ENCODE results near the gene IGSF8.
"Not testable (repeated sequence)": the region's sequence is repeated elsewhere in the genome, so short reads cannot be mapped to it uniquely, and the experiment has no call there.

IGSF8 gene

DNA sequence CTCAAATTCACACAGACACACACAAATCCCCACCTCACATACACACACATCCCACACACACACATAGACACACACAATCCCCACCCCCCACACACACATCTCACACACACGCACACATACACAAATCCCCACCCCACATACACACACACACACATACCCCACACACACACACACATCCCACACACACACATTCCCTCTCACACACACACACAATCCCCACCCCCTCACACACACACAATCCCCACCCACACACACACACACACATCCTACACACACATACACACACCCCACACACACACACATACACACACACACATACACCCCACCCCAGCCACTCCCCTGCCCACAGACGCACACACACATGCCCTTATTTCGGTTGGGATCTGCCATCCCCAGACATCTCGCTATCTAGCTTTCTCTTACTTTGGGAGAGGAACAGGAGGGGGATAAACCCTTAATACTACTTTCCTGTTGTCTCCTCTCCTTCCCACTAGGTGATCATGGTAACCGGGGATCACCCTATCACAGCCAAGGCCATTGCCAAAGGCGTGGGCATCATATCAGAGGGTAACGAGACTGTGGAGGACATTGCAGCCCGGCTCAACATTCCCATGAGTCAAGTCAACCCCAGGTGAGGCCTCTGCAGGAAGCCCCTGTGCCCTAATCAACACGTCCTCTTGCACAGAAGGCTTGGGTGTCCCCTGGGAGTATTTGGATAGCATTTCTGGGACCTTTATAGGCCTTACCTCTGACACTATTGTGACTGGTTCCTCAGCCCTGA, 35.8 kb upstream of the IGSF8 start:
- no peak for FAIRE-seq
- DNase-seq (ENCODE audit: insufficient read length), result no peak
- no peak for TF ChIP-seq TAF1 (IDR thresholded peaks at IDR 0.05; ENCODE audit: borderline replicate concordance, low read depth, low read length)
- TF ChIP-seq POLR2AphosphoS5 (IDR thresholded peaks at IDR 0.05; ENCODE audit: low read depth, low read length), result no peak
- TF ChIP-seq POLR2A (IDR thresholded peaks at IDR 0.05; ENCODE audit: low read depth, low read length), result no peak

- FAIRE-seq (no peak), DNase-seq (ENCODE audit: insufficient read length) (no peak)
- no peak for TF ChIP-seq POLR2AphosphoS5 (IDR thresholded peaks at IDR 0.05; ENCODE audit: low read depth, low read length)
- no peak for TF ChIP-seq TAF1 (IDR thresholded peaks at IDR 0.05; ENCODE audit: borderline replicate concordance, low read depth, low read length)
- no peak for TF ChIP-seq POLR2A (IDR thresholded peaks at IDR 0.05; ENCODE audit: low read depth, low read length)
These were observed 33.6 kb upstream of the IGSF8 start for GRCh38 chr1:160131803-160132565.

GRCh38 chr1:160130939-160131338, 32.5 kb upstream of the IGSF8 start:
- TF ChIP-seq POLR2A (IDR thresholded peaks at IDR 0.05; ENCODE audit: low read depth, low read length), result no peak
- TF ChIP-seq POLR2AphosphoS5 (IDR thresholded peaks at IDR 0.05; ENCODE audit: low read depth, low read length), result no peak
- TF ChIP-seq TAF1 (IDR thresholded peaks at IDR 0.05; ENCODE audit: borderline replicate concordance, low read depth, low read length), result no peak
- FAIRE-seq (no peak), DNase-seq (ENCODE audit: insufficient read length) (no peak)

GRCh38 chr1:160130486-160130885, 32.1 kb upstream of the IGSF8 start:
- FAIRE-seq (no peak), DNase-seq (ENCODE audit: insufficient read length) (no peak)
- TF ChIP-seq POLR2A (IDR thresholded peaks at IDR 0.05; ENCODE audit: low read depth, low read length) (no peak), TAF1 (IDR thresholded peaks at IDR 0.05; ENCODE audit: borderline replicate concordance, low read depth, low read length) (no peak), POLR2AphosphoS5 (IDR thresholded peaks at IDR 0.05; ENCODE audit: low read depth, low read length) (no peak)

- no peak for TF ChIP-seq POLR2AphosphoS5 (IDR thresholded peaks at IDR 0.05; ENCODE audit: low read depth, low read length)
- FAIRE-seq (no peak), DNase-seq (ENCODE audit: insufficient read length) (no peak)
These were observed 31.5 kb upstream of the IGSF8 start for GRCh38 chr1:160129966-160130365.

DNA sequence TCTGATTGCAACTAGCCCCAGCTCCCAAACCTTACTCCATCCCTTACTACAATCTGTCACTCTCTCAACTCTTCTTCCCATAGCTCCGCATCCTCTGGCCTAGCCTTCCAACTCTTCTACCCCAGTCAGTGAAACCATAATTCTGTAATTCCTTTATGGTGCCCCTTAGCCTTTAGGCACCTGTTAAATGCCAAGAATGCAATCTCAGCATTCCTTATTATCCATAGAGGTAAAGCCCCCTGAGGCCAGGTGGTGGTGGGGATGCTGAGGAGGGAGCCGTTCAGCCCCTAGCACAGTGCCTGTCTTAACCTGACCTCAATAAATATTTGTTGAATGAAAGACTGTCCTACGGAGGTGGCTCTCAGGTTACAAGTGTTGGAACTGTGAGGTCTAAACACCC, 31.1 kb upstream of the IGSF8 start:
- DNase-seq (ENCODE audit: insufficient read length) (no peak), FAIRE-seq (no peak)
- TF ChIP-seq POLR2A (IDR thresholded peaks at IDR 0.05; ENCODE audit: low read depth, low read length) (no peak), TAF1 (IDR thresholded peaks at IDR 0.05; ENCODE audit: borderline replicate concordance, low read depth, low read length) (no peak), POLR2AphosphoS5 (IDR thresholded peaks at IDR 0.05; ENCODE audit: low read depth, low read length) (no peak)

GRCh38 chr1:160129046-160129445, 30.6 kb upstream of the IGSF8 start:
- TF ChIP-seq POLR2AphosphoS5 (IDR thresholded peaks at IDR 0.05; ENCODE audit: low read depth, low read length) (no peak), POLR2A (IDR thresholded peaks at IDR 0.05; ENCODE audit: low read depth, low read length) (no peak), TAF1 (IDR thresholded peaks at IDR 0.05; ENCODE audit: borderline replicate concordance, low read depth, low read length) (no peak)
- no peak for DNase-seq (ENCODE audit: insufficient read length)
- FAIRE-seq, result no peak

GRCh38 chr1:160128636-160129035, 30.2 kb upstream of the IGSF8 start:
- DNase-seq (ENCODE audit: insufficient read length), result no peak
- no peak for FAIRE-seq
- TF ChIP-seq POLR2AphosphoS5 (IDR thresholded peaks at IDR 0.05; ENCODE audit: low read depth, low read length) (no peak), TAF1 (IDR thresholded peaks at IDR 0.05; ENCODE audit: borderline replicate concordance, low read depth, low read length) (no peak), POLR2A (IDR thresholded peaks at IDR 0.05; ENCODE audit: low read depth, low read length) (no peak)

DNA sequence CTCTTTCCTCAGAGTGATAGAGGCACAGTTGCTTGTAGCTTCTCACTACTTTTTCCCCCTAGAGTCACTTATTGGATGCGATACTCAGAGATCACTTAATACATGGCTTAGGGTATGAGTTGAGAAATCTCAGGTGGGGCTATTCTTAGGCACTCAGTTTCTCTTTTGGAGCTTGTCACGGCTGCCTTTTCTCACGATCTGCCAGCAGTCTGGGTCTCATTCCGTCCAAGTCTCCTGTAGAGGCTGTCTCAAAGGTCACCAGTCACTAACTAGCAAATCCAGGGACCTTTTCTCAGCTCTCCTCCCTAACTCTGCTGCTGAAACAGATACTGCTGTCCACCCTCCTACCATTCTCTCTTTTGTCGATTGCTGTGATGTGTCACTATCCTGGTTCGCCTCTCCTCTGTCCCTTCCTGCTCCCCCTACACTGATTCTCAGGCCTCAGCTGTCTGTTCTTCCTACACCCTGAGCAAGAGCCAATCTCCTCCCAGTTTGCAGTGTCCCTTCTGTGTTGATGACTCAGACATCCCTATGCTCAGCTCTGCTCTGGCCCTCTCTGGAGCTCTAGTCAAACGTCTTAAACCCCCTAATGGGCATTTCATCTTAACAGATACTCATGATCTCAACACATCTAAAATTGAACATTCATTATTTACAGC, 29.6 kb upstream of the IGSF8 start:
- TF ChIP-seq POLR2AphosphoS5 (IDR thresholded peaks at IDR 0.05; ENCODE audit: low read depth, low read length), result no peak
- TF ChIP-seq POLR2A (IDR thresholded peaks at IDR 0.05; ENCODE audit: low read depth, low read length), result no peak
- TF ChIP-seq TAF1 (IDR thresholded peaks at IDR 0.05; ENCODE audit: borderline replicate concordance, low read depth, low read length), result no peak
- FAIRE-seq (no peak), DNase-seq (ENCODE audit: insufficient read length) (no peak)

DNA sequence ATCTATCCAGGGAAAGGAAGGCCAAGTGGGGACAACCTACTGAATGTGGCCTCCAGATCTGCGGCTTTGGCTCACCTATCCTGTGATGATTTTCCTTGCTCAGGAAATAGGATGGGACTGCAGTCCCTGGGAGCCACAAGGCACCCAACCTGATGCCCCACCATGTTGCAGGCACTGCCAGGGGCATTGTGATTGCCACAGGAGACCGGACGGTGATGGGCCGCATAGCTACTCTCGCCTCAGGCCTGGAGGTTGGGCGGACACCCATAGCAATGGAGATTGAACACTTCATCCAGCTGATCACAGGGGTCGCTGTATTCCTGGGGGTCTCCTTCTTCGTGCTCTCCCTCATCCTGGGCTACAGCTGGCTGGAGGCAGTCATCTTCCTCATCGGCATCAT, 29.0 kb upstream of the IGSF8 start:
- no peak for FAIRE-seq
- TF ChIP-seq TAF1 (IDR thresholded peaks at IDR 0.05; ENCODE audit: borderline replicate concordance, low read depth, low read length), result no peak

GRCh38 chr1:160126342-160126741, 27.9 kb upstream of the IGSF8 start:
- DNase-seq (ENCODE audit: insufficient read length); FAIRE-seq: not testable (repeated sequence)

More for the DNA sequence above, 29.0 kb upstream of the IGSF8 start:
- DNase-seq (ENCODE audit: insufficient read length), result no peak

GRCh38 chr1:160125746-160126145, 27.3 kb upstream of the IGSF8 start:
- no peak for TF ChIP-seq TAF1 (IDR thresholded peaks at IDR 0.05; ENCODE audit: borderline replicate concordance, low read depth, low read length)
- TF ChIP-seq POLR2AphosphoS5 (IDR thresholded peaks at IDR 0.05; ENCODE audit: low read depth, low read length), result no peak
- no peak for TF ChIP-seq POLR2A (IDR thresholded peaks at IDR 0.05; ENCODE audit: low read depth, low read length)
- FAIRE-seq (no peak), DNase-seq (ENCODE audit: insufficient read length) (no peak)

Data from GM12892 (cell line).